Stimulated activated CD8-positive, alpha-beta memory T cell treated with anti-CD3 and anti-CD28 coated beads, Interleukin-12 subunit alpha, Interleukin-12 subunit beta, amount 100 ng/mL, for 24 hours (primary cell): ENCODE measurements around the gene NME3.
A peak's percentile ranks its signal among the peaks of the same experiment; 100 is the strongest.

Experiments
- DNase-seq: peaks from one replicate; pipeline ENCODE4 v3.0.0-alpha.2; 2020; ENCODE audit errors: extremely low read depth

The NME3 gene

DNA sequence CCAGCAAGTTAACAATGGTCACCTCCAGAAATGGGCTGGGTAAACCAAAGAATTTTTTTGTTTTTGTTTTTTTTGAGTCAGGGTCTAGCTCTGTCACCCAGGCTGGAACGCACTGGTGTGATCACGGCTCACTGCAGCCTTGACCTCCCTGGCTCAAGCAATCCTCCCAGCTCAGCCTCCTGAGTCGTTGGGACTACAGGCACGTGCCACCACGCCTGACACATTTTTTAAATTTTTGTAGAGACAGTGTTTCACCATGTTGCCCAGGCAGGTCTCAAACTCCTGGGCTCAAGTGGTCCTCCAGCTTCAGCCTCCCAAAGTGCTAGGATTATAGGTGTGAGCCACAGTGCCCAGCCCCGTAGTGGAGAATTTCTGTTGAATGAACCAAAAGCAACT, 9.3 kb upstream of the NME3 start:
- no peak for DNase-seq

DNA sequence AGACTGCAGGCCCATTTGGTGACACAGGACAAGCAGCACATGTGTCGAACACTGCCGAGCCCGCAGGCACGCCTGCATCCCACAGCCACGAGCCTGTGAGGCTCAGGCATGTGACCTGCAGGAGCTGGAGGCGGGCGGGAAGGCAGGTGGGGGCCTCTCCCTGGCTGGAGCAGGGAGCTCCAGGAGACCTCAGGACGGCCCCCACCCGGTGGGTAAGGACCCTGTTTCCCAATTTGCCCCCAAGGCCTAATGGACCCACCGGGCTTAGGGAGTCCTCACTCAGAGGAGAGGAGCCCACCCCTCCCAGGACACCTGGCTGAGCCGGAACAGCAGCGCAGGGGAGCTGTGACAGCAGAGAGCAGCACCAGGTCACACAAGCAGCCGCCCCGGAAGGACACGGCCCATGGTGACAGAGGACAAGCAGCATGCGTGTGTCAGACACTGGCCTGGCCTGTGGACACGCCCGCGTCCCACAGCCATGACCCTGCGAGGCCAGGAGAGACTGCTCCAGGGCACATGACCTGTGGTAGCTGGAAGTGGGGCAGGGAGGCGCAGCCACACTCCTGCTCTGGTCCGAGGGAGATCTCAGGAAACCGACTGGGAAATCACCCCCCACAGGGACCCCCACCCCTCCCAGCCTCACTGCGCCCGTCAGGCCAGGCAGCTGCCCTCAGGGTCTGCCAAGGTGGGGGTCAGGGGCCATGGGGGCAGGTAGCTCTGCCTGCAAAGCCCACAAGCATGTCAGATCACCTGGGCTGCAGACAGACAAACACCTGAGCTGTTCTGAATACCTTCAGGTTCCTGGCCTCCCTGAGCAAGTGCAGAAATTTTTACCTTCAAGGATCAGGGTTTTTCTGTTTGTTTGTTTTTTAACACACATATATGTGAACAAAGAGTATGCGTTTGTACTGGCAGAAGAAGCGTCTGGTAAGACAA, 8.7 kb upstream of the NME3 start:
- DNase-seq, result no peak

DNA sequence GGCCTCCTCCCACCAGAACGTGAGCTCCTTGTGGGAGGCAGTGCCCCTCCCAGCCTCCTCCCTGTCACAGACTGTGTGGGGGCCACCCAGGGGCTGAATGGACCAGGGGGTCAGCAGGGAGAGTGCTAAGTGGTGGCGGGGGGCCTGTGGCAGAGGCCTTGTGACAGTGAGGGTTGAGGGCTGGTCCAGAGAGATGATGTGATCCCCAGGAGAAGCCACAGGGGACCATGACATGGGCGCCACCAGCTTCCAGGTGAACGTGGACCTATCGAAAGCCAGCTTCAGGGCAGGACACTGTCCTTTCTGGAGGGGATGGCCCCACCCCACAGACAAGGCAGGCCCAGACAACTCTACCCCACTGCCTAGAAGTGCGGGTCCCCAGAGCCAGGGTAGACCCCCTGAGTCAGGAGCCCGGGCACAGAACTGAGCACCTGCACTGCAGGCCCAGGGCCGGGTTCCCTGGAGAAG, 7.9 kb upstream of the NME3 start:
- no peak for DNase-seq

DNA sequence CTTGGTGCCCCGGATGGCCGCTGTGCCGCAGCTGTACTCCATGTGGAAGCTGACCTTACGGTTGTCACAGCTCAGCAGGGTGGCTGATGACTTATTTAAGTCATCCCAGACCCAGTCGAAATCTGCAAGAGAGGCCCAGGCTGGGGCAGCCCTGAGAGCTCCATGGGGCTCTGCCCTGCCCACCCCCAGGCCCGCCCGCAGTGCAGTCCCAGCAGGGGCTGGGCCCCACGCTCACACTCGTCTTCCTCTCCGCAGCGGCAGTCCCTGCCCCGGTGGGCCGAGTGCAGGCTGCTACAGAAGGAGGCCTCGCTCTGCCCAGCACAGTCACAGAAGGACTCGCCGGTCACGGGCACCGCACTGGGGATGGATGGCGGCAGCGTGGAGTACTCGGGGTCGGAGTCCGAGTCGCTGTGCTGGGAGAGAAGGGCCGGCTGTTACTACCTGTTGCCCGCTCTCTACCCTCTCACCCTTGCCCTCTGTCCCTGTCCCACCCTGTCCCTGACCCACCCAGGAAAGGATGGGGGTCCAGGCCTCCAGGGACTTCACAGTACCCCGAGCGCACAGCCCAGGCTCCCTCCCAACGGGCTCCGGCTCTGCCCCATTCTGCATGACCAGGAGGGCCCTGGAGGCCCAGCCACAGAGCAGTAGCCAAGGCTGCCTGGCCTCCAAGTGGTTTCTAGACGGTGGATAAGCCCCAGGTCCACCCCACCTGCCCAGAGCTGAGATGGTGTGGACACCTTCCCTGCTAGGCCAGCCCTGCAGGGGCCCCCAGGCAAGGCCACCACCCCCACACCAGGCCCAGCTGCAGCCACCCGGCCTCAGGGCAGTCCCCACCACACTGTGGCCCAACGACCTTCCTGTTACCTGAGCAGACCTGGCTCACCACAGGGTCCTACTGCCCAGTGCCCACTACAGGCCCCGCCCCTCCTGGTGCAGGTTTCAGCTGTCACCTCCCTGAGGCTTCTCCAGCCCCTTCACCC, 7.1 kb upstream of the NME3 start:
- no peak for DNase-seq

GRCh38 chr16:1777375-1778199, 6.2 kb upstream of the NME3 start:
- DNase-seq, result no peak

- no peak for DNase-seq
Observed at GRCh38 chr16:1776991-1777374, 5.6 kb upstream of the NME3 start.

GRCh38 chr16:1776672-1776955, 5.3 kb upstream of the NME3 start:
- DNase-seq, result no peak

DNA sequence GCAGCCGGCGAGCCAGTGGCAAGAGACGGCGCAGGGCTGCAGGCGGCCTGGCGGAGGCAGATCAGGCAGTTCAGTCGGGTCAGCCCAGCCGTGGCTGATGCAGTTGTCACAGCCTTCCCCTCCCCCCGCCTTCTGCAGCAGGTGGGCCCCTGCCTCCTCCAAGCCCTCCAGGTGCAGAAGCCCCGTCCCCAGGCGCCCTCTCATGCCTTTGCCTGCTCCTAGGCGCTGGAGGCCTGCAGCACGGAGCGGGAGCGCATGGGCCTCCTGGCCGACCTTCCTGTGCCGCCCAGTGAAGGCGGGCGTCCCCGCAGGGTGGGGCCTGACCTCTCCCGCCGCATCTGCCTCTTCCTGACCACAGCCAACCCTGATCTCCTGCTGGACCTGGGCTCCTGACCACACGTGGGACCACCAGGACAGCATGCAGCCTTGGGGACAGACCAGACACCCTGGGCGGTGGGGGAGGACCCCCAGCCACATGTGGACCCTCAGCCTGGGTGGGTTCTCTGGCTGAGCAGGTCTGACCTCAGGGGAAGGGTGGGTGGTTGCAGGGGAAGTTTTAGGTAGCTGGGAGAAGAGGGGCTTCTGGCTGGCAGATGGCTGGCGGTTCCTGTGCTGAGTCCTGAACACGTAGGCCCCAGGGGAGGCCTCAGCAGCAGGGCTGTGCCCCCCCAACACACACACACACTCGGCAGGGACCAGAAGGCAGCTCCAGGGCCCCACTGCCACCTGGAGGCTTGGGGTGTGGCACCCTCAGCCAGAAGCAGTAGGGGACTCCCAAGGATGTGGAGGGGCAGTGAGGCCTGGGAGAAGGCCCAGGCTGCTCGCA, 4.7 kb upstream of the NME3 start:
- no peak for DNase-seq

DNA sequence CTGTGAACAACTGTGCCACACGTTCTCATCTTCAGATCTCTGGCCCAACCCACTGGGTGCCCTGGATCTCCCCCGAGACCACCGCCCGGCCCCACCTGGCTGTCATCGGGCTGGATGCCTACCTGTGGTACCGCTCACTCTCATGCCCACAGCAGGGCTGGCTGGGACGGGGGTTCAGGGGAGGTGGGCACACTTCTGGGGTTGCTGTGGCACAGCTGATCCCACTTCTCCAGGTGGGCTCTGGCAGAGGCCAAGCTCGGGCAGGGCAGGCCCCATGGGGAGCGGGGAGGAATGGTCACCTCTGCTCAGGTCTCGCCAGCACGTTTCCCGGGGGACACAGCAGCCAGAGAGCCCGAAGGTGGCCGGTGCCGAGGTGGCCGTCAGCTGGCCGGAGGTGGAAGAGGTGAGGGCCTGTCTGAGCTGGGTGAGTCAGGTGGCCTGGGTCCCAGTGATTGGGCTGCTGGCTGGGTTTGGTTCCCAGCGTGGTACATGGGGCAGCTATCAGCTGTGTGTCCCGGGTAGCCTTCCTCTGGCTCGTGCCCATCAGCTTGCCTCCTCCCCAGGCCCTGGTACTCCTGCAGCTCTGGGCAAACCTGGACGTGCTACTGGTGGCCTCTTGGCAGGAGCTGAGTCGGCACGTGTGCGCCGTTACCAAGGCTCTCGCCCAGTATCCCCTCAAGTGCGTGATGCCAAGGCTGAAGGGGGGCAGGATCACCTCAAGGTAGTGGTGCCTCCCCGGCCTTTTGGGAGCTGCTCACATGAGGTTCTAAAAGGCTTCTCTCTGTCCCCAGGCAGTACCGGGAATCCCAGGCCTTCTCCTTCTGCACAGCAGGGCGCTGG, 3.9 kb upstream of the NME3 start:
- no peak for DNase-seq

GRCh38 chr16:1774448-1774780, 3.1 kb upstream of the NME3 start:
- no peak for DNase-seq

DNA sequence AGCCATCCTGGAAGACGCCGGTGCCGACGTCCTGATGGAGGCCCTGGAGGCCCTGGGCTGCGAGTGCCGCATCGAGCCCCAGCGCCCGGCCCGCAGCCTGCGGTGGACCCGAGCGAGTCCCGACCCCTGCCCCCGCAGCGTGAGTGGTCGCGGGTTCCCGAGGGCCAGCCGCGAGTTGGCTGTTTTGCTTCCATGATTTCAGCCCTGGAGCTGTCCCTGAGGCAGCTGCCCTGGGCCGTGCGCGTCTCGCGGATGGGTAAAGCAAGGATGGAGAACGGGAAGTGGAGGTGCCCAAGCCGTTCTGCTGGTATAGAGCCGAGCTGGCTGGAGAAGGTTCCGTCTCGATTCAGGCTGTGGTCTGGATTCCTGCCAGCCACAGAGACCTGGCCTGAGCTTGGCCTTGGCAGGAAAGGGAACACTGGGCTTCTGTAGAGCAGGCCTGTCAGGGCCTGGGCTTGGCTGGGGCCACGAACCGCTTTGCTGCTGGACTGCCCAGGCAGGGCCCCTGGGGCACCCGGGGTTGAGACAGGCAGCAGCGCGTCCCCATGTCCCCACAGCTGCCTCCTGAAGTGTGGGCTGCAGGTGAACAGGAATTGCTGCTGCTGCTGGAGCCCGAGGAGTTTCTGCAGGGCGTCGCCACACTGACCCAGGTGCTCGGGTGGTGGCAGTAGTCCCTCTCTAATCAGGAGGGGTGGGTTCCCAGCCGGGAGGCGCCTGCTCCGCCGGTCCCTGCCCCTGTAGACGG, 2.5 kb upstream of the NME3 start:
- DNase-seq, result no peak

GRCh38 chr16:1772908-1773702, 1.8 kb upstream of the NME3 start, which contains the start of gene MRPS34:
MRPS34 (minus strand) TSS chr16:1773134; CDS start chr16:1773119, 15 bp downstream.
- DNase-seq, result peak; percentile 51

GRCh38 chr16:1772362-1772907, 1.1 kb upstream of the NME3 start, which contains the start of gene EME2:
EME2 (plus strand) TSS chr16:1772810; CDS start chr16:1773228, 418 bp downstream.
- DNase-seq, result no peak

DNA sequence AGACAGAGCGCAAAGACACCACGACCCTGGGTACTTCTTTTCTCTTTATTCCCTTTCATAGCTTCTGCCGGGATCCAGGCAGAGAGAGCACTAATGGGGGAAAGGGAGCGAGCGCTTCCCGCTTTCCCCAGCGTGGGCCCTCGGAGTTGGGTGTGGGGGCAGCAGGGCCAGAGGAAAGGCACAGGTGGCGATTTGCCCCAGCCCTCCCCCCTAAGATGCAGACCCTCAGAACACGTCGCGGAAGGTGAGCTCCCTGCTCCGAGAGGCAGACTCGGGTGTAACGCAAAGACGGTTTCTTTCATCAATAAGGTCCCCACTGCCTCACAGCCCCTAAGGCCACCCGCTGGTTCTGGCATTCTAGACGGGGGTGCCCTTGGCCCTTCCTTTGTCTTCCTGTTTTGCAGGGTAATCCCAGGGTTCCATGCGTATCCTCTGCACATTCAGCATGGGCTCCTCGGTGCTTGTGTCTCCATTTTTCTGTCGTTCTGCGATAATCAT, 570 bp upstream of the NME3 start:
- no peak for DNase-seq

DNA sequence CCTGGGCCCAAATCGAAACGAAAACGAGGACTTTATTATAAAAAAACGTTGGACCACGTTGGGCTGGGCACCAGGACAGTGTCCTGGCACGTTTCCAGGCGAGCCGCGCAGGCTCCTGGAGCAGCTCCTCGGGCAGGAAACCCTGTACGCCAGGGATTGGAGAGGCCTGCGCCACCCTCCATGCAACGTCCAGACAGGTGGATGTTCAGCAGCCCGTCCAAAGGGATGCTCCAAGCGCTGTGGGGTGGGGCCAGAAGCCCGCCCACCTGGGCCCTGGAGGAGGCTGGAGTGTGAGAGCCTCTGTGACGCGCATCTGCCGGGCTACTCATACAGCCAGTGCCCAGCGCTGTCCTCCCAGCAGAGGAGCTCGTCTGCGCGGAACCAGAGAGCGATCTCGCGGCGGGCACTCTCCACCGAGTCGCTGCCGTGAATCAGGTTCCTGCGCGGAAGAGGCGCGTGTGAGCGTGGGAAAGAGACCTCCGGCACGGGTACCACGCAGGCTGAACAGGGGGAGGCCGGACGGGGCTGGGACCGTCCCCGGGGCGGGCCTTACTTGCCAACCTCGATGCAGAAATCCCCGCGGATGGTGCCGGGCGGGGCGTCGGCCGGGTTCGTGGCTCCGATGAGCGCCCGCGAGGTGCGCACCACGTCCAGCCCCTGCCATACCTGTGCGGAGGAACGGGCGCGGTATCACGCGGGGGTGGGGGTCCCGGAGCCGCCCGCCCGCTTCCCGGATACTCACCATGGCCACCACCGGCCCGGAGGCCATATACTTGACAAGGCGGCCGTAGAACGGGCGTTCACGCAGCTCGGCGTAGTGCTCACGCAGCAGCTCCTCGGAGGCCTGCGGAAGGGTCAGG, 785 bp downstream of the NME3 start:
- no peak for DNase-seq

DNA sequence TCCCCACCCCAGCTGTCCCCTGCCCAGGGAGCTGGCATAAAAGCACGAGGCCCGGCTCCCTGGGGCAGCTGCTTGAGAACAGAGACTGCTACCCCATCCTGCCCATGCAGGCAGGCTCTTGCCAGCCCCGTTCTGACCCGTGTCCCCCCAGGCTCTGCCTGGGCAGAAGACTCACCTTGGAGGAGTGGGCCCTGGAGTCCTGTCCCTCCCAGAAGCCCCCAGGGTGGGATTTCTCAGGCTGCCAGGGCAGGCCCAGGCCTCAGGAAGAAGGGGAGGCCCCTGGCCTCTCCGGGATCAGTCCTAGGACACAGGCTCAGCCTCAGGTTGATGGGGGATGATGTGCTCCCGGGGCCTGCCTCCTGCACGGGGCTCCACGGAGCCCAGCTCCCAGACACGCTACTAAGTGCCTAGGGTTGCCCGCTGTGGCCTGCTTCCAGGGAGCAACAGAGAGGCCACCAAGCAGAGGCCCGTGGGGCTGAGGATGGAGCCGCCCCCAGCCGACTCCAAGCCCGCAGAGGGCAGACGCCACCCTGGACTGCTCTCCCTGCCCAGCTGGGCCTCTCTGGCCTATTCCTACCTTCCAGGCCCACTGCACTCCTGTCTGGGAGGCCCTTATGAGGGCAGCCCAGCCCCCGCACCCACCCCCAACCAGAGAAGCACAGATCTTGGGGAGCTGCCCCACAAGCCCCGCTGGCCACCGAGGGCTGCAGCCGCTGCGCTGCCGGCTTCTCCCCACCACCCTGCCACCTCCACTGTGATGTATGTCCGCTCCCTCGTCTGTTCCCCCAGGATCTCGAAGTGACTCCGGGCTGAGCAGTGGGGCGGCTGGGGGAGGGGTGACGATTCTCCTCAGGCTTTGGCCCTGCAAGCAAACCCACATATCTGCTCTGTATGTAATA, 1.7 kb downstream of the NME3 start:
- DNase-seq, result no peak
